HFFc6 (cell line): Measurements from ENCODE around the gene ACVR1C. TPM values are rescaled to one million over a fixed set of nuclear protein-coding genes. Genes with fewer than 3 reads are reported as not detected.

Experiments used
- DNase-seq: peaks from one replicate; pipeline ENCODE4 v3.0.0-alpha.2; 2018
- H3K27ac Mint-ChIP-seq: 2 replicates; pipeline ENCODE4 v1.8.0; 2020; ENCODE audit warnings: mild to moderate bottlenecking, mixed read lengths
- H3K27me3 Mint-ChIP-seq: 2 replicates; pipeline ENCODE4 v1.8.0; 2021; ENCODE audit warnings: mild to moderate bottlenecking, moderate library complexity, mixed read lengths; ENCODE audit not compliant: insufficient read depth
- H3K36me3 Mint-ChIP-seq: 2 replicates; pipeline ENCODE4 v1.8.0; 2021; ENCODE audit warnings: low read depth, mixed read lengths
- H3K4me1 Mint-ChIP-seq: 2 replicates; pipeline ENCODE4 v1.8.0; 2020; ENCODE audit warnings: low read depth, mixed read lengths
- H3K4me3 Mint-ChIP-seq: 2 replicates; pipeline ENCODE4 v1.8.0; 2020; ENCODE audit warnings: mild to moderate bottlenecking, moderate library complexity, mixed read lengths
- H3K9me3 Mint-ChIP-seq: 2 replicates; pipeline ENCODE4 v1.8.0; 2020; ENCODE audit warnings: mild to moderate bottlenecking, mixed read lengths
- total RNA-seq, 6 experiments: library from RNA; stranded (reverse); fragmentation: NEBNext Ultra II Directional; extraction: Animal tissue kit (Norgen Biotek cat#: 25700); gene quantifications; 2 replicates in 1 of 6; 3 replicates in 5 of 6; pipeline ENCODE4 v1.2.3, GENCODE V29; 2021
- TF ChIP-seq, protein P1 (sequence below): fragments of 200-600 bp; sonication (generic); IDR thresholded peaks from 2 replicates; pipeline ENCODE4 v1.5.0; 2021; ENCODE audit warnings: antibody characterized with exemption, mild to moderate bottlenecking

Gene ACVR1C
- total RNA-seq, 6 experiments from 2014 or later: 0.02 to 0.13 (median 0.05) TPM; not detected in 2

DNA sequence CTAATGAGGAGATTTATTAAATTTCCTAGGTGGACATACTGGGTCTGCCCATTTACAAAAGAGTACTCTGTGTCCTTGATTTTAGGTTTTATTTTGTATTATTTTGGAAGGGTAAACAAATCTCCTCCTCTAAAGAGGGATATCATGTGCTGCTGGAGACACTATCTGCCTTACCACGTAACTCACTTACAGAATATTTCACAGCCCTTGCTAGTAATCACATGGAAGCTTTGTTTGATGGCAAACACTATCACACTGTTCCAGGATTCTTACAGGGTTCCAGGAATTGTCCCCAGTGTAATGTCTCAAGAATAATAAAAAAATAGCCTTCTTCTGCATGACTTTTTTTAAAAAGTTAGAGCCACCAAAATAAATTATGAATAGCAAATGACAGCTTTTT is 29.2 kb upstream of the ACVR1C start:
- H3K9me3 Mint-ChIP-seq: no peaks in the 10 kb centered on the region
- no peak overlapping the region for H3K27ac Mint-ChIP-seq
- no peak for DNase-seq
- TF ChIP-seq, protein P1, sequence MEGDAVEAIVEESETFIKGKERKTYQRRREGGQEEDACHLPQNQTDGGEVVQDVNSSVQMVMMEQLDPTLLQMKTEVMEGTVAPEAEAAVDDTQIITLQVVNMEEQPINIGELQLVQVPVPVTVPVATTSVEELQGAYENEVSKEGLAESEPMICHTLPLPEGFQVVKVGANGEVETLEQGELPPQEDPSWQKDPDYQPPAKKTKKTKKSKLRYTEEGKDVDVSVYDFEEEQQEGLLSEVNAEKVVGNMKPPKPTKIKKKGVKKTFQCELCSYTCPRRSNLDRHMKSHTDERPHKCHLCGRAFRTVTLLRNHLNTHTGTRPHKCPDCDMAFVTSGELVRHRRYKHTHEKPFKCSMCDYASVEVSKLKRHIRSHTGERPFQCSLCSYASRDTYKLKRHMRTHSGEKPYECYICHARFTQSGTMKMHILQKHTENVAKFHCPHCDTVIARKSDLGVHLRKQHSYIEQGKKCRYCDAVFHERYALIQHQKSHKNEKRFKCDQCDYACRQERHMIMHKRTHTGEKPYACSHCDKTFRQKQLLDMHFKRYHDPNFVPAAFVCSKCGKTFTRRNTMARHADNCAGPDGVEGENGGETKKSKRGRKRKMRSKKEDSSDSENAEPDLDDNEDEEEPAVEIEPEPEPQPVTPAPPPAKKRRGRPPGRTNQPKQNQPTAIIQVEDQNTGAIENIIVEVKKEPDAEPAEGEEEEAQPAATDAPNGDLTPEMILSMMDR: no peak
- H3K4me1 Mint-ChIP-seq: no peaks in the 10 kb centered on the region
- no peak overlapping the region for H3K4me3 Mint-ChIP-seq
- H3K27me3 Mint-ChIP-seq: no peaks in the 10 kb centered on the region
- no peaks in the 10 kb centered on the region for H3K36me3 Mint-ChIP-seq

DNA sequence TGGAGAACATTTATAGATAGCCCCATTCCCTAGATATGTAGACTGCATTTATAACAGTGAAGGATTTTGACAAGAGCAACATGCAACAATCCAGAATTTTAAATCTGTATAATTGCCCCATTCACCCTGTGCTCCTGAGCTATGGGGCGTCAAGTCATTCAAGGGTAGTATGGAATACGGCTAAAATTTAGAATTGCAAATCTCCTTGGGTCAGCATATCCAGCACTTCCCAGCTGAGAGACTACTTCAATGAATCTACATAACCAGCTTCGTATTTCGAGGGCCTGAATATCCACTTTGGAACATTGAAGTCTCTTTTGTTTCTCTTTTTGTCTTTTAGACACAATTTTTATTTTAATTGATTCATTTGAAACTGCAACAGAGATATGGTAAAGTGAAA is 28.4 kb upstream of the ACVR1C start:
- DNase-seq: no peak
- Mint-ChIP-seq H3K4me3 (no peak overlapping the region), H3K9me3 (no peaks in the 10 kb centered on the region), H3K27ac (no peak overlapping the region), H3K4me1 (no peaks in the 10 kb centered on the region), H3K36me3 (no peaks in the 10 kb centered on the region), H3K27me3 (no peaks in the 10 kb centered on the region)
- TF ChIP-seq, protein P1: no peak

DNA sequence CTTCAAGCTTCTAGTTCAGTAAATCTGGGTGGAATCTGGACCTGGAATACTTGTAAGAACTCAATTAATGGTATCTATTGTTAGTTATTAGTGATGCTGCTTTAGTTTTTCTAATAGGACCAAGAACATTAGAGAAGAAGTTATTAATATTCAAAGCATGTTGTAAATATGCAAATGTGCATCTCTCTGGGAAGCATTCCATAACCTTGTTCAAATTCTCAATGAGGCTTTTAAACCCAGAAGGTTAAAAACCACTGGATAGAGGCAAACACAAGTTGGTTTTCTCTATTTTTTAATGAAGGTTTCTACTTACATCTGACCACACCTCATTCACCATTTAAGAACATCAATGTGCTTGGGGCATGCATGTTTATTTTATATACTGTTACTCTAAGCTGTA is 16.1 kb upstream of the ACVR1C start:
- Mint-ChIP-seq H3K36me3 (no peaks in the 10 kb centered on the region), H3K27me3 (peaks cover 4% of the 10 kb centered on the region), H3K27ac (no peak overlapping the region), H3K4me1 (no peaks in the 10 kb centered on the region), H3K9me3 (no peaks in the 10 kb centered on the region), H3K4me3 (no peak overlapping the region)
- TF ChIP-seq, protein P1: no peak
- DNase-seq: no peak

DNA sequence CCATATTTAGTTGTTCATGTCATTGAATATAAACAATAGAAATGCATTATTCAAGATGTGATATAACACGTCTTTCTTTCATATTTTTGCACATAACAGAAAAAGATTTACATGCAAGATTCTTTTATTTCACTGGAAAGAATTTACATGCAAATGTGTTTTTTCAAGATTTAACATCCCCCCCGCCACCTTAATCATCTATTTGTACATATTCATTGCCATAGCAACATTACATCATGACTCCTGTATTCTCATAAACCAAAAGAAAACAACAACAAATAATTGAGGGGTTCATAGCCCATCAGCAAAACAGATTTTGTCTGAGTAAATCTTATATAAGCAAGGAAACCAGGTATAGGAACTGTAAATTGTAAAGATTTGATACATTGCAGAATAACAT is 3.2 kb upstream of the ACVR1C start:
- Mint-ChIP-seq H3K4me3 (no peak overlapping the region), H3K4me1 (peaks cover 14% of the 10 kb centered on the region), H3K9me3 (no peaks in the 10 kb centered on the region), H3K27ac (no peak overlapping the region), H3K27me3 (peaks cover 8% of the 10 kb centered on the region), H3K36me3 (no peaks in the 10 kb centered on the region)
- no peak for DNase-seq
- TF ChIP-seq, protein P1: no peak

DNA sequence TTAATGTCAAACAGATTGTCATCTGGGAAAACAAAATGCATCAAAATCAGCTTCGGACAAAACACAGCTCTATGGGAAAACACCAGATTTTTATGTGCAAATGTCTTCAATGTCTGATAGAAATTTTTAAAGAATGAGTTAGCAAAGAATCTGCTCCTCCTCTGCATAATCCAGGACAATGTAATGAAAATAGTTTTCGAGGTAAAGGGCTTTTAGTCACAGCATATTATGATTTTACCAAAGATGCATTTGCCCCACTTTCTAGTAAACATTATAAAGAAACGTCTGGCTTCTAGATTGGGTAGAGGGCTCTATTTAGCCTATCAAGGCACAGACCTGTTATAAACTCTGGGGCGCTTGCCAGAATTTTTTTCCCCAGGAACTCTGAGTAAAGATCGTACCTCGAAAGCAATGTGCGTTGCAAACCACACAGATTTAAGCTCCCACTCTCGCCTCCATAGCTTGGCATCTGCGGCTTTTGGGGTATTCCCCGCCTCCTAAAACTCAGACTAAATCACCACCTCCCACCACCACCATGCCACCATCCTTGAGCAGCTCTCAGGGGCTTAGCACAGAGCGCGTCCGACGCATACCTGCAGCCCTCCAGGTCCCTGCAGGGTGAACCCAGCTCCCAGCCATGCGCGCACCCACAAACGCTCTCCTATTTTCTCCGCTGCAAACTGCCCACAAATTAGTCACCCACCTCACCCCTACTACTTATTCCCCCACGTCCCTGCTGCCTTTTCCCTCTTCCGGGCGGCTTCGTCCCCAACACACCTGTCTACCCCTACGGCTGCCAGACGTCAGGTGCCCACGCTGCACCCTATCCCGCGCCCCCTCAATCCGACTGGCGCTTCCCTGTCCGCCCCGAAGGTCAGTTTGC is 829 bp downstream of the ACVR1C start:
- Mint-ChIP-seq H3K4me3 (peak overlapping the region; percentile 71), H3K9me3 (no peaks in the 10 kb centered on the region), H3K27ac (no peak overlapping the region), H3K4me1 (peaks cover 14% of the 10 kb centered on the region), H3K36me3 (no peaks in the 10 kb centered on the region), H3K27me3 (peaks cover 15% of the 10 kb centered on the region)
- no peak for DNase-seq
- TF ChIP-seq, protein P1: no peak
